Uterus (tissue), 2 donors: Measurements from ENCODE around the gene LPP.

Experiments used
- POLR2A ChIP-seq, 2 donors: fragments of 450-650 bp; IDR thresholded peaks; one replicate each; pipeline ENCODE4 v1.6.1; 2016; ENCODE audit warnings: antibody characterized with exemption in 2 of 2, mild to moderate bottlenecking in 1 of 2, moderate library complexity in 1 of 2
- TF ChIP-seq, protein P1 (sequence below), 4 experiments: fragments of 200-600 bp in 2 of 4; fragments of 450-650 bp in 2 of 4; sonication (generic) in 2 of 4; IDR thresholded peaks; one replicate each; pipeline ENCODE4 v1.5.1; 2016 to 2019; ENCODE audit warnings: antibody characterized with exemption in 4 of 4, mild to moderate bottlenecking in 2 of 4, moderate library complexity in 1 of 4

DNA sequence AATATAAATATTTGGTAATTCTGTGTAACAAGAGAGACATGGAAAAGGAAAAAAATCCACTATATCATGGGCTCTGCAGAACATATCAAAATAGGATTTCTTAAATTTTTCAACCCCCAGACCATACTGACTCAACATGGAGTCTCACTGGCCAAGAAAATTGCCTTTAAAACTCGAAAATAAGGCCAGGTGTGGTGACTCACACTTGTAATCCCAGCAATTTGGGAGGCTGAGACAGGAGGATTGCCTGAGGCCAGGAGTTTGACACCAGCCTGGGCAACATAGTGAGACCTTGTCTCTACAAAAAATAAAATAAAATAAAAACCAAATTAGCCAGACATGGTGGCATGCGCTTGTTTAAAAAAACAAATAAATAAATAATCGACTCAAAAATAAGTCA lies 723.4 kb downstream of the LPP start:
- TF ChIP-seq, protein P1, sequence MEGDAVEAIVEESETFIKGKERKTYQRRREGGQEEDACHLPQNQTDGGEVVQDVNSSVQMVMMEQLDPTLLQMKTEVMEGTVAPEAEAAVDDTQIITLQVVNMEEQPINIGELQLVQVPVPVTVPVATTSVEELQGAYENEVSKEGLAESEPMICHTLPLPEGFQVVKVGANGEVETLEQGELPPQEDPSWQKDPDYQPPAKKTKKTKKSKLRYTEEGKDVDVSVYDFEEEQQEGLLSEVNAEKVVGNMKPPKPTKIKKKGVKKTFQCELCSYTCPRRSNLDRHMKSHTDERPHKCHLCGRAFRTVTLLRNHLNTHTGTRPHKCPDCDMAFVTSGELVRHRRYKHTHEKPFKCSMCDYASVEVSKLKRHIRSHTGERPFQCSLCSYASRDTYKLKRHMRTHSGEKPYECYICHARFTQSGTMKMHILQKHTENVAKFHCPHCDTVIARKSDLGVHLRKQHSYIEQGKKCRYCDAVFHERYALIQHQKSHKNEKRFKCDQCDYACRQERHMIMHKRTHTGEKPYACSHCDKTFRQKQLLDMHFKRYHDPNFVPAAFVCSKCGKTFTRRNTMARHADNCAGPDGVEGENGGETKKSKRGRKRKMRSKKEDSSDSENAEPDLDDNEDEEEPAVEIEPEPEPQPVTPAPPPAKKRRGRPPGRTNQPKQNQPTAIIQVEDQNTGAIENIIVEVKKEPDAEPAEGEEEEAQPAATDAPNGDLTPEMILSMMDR (IDR thresholded peaks at IDR 0.05): no peak
- TF ChIP-seq POLR2A (IDR thresholded peaks at IDR 0.05): no peak
